ENCODE data around the gene SEMA6A. TPM values are rescaled to one million over a fixed set of nuclear protein-coding genes. Genes with fewer than 3 reads are reported as not detected.

Gene SEMA6A
- total and polyA plus RNA-seq, 10 donors, result 0.88 to 78.6 (median 30.4) TPM

DNA sequence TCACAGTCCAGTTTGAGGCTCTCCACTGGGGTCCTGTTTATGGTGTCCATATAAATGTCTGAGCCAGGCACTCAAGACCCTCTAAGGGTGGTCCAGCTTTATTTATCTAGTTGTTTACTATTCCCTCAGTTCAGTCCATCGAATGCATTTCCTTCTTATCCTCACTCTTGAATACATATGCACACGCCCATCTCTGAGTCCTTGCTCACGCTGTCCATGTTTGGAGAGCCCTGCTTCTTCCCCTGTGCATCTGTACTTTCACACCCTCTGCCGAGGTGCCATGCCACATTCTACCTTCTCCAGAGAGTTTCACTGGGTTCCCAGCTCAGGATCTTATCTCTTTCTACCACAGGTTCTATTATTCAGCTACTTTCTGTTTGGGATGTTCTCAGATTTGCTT is 30.2 kb upstream of the SEMA6A start:
- Histone ChIP-seq H3K27me3 (replicated peaks in 1 of 7) (no peaks in the 10 kb centered on the region), H3K4me3 (no peak overlapping the region), H3K27ac (no peak overlapping the region), H3K4me1 (no peaks in the 10 kb centered on the region), H3K36me3 (no peaks in the 10 kb centered on the region), H3K9me3 (no peaks in the 10 kb centered on the region)
- 74 to 86% (median 76%) methylated on average over 4 of the region's 4 CpGs for WGBS, 5 donors
- no peak for DNase-seq
- TF ChIP-seq POLR2AphosphoS5 (IDR thresholded peaks at IDR 0.05), result no peak
- no peak for TF ChIP-seq CTCF (IDR thresholded peaks at IDR 0.05 in 8 of 11, conservative IDR thresholded peaks at IDR 0.05 in 3 of 11)
- TF ChIP-seq POLR2A (IDR thresholded peaks at IDR 0.05), result no peak
- intact Hi-C loops (cut with DNase I; ENCODE audit: low total_unique reads), result no loop called here

DNA sequence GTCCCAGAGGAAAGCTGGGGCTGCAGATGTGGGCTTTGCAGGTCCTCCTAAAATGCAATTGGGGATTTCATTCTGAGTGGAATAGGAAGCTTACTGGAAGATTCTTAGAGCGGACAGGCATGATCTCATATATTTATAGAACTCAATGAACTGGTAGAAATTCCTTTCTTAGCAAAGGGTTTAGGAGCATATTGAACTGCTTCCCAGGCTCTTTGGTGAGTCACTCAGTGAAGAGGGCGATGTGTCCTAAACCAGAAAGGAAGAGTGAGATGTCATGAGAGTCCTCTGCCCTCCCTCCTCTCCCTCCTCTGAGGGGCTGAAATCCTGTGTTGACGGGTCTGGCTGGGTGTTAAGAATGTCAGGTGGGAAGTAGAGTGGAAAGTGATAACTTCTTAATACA is 26.3 kb upstream of the SEMA6A start:
- H3K36me3 ChIP-seq, result no peaks in the 10 kb centered on the region
- intact Hi-C loops (cut with DNase I; ENCODE audit: low total_unique reads), result no loop called here
- no peak overlapping the region for H3K4me3 ChIP-seq
- no peak for DNase-seq
- WGBS, 5 donors, result 84 to 96% (median 89%) methylated on average over 3 of the region's 3 CpGs
- TF ChIP-seq CTCF (IDR thresholded peaks at IDR 0.05 in 8 of 11, conservative IDR thresholded peaks at IDR 0.05 in 3 of 11) (no peak), POLR2A (IDR thresholded peaks at IDR 0.05) (no peak), POLR2AphosphoS5 (IDR thresholded peaks at IDR 0.05) (no peak)
- H3K27me3 ChIP-seq (replicated peaks in 1 of 7), result no peaks in the 10 kb centered on the region
- no peaks in the 10 kb centered on the region for H3K4me1 ChIP-seq
- H3K27ac ChIP-seq, result no peak overlapping the region
- H3K9me3 ChIP-seq, result no peaks in the 10 kb centered on the region

DNA sequence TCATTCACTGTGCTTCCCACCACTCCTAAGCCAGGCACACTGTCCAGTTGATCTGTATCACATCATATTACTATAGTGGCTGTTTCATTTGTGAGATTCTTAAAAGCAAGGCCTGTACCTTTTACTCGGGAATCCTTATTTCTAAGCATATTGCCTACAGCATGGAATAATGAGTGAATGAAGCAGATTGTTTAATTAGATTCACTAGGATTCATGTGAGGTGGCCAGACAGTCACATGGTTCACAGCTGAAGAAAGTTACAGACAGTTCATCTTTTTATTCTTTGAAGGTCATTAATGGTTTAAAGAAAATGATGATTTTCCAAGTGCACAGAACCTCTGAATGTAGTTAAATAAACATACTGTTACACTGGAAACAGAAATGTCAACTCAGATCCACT is 24.3 kb upstream of the SEMA6A start:
- no peak for DNase-seq
- H3K27ac ChIP-seq, result no peak overlapping the region
- H3K36me3 ChIP-seq, result no peaks in the 10 kb centered on the region
- no peaks in the 10 kb centered on the region for H3K9me3 ChIP-seq
- no peaks in the 10 kb centered on the region for H3K27me3 ChIP-seq (replicated peaks in 1 of 7)
- WGBS, 5 donors, result 89 to 98% (median 97%) methylated on average over 1 of the region's 1 CpG
- no peaks in the 10 kb centered on the region for H3K4me1 ChIP-seq
- H3K4me3 ChIP-seq, result no peak overlapping the region
- intact Hi-C loops (cut with DNase I; ENCODE audit: low total_unique reads), result no loop called here
- TF ChIP-seq CTCF (IDR thresholded peaks at IDR 0.05 in 8 of 11, conservative IDR thresholded peaks at IDR 0.05 in 3 of 11), result no peak
- TF ChIP-seq POLR2AphosphoS5 (IDR thresholded peaks at IDR 0.05), result no peak
- no peak for TF ChIP-seq POLR2A (IDR thresholded peaks at IDR 0.05)

- TF ChIP-seq POLR2A (IDR thresholded peaks at IDR 0.05) (no peak), POLR2AphosphoS5 (IDR thresholded peaks at IDR 0.05) (no peak), CTCF (IDR thresholded peaks at IDR 0.05 in 8 of 11, conservative IDR thresholded peaks at IDR 0.05 in 3 of 11) (no peak)
- WGBS, 5 donors, result 53 to 73% (median 56%) methylated on average over 3 of the region's 3 CpGs
- Histone ChIP-seq H3K36me3 (no peaks in the 10 kb centered on the region), H3K9me3 (peaks cover 0 to 6% (median under 1%) of the 10 kb centered on the region in 8 donors), H3K4me3 (no peak overlapping the region), H3K4me1 (no peaks in the 10 kb centered on the region), H3K27me3 (replicated peaks in 1 of 7) (no peaks in the 10 kb centered on the region), H3K27ac (no peak overlapping the region)
- no peak for DNase-seq
- intact Hi-C loops (cut with DNase I; ENCODE audit: low total_unique reads), result no loop called here
Observed at GRCh38 chr5:116595498-116595897, 20.9 kb upstream of the SEMA6A start.
